Parathyroid adenoma (tissue), 2 donors: ENCODE data around the gene MKS1.

ENCODE experiments used
- H2AFZ ChIP-seq: fragments of 300-600 bp; sonication (generic); one replicate; pipeline ENCODE4 v1.7.0; 2017; ENCODE audit warnings: antibody characterized with exemption, mild to moderate bottlenecking
- H3K27ac ChIP-seq: fragments of 300-600 bp; sonication (generic); one replicate; pipeline ENCODE4 v1.7.0; 2017
- H3K27me3 ChIP-seq: fragments of 300-600 bp; sonication (generic); one replicate; pipeline ENCODE4 v1.7.0; 2017; ENCODE audit warnings: low read length; ENCODE audit not compliant: control insufficient read depth, insufficient read depth
- H3K36me3 ChIP-seq: fragments of 300-600 bp; sonication (generic); one replicate; pipeline ENCODE4 v1.7.0; 2017; ENCODE audit warnings: low read length; ENCODE audit not compliant: control insufficient read depth, insufficient read depth
- H3K4me1 ChIP-seq: fragments of 300-600 bp; sonication (generic); one replicate; pipeline ENCODE4 v1.7.0; 2017; ENCODE audit warnings: control low read depth
- H3K4me2 ChIP-seq: fragments of 300-600 bp; sonication (generic); one replicate; pipeline ENCODE4 v1.7.0; 2017; ENCODE audit warnings: low read length
- H3K4me3 ChIP-seq: fragments of 300-600 bp; sonication (generic); one replicate; pipeline ENCODE4 v1.7.0; 2017; ENCODE audit warnings: low read depth, low read length
- H3K79me2 ChIP-seq: fragments of 300-600 bp; sonication (generic); one replicate; pipeline ENCODE4 v1.7.0; 2017; ENCODE audit warnings: control low read depth
- H3K9ac ChIP-seq: fragments of 300-600 bp; sonication (generic); one replicate; pipeline ENCODE4 v1.7.0; 2017; ENCODE audit warnings: mild to moderate bottlenecking
- H3K9me3 ChIP-seq: fragments of 300-600 bp; sonication (generic); one replicate; pipeline ENCODE4 v1.7.0; 2017; ENCODE audit warnings: low read length; ENCODE audit not compliant: control insufficient read depth
- CTCF ChIP-seq: fragments of 300-600 bp; sonication (generic); IDR thresholded peaks from one replicate; pipeline ENCODE4 v1.7.0; 2017; ENCODE audit warnings: antibody characterized with exemption, mild to moderate bottlenecking
- donor health status: primary hyperparathyroidism.

Gene MKS1

GRCh38 chr17:58236394-58236793, 17.3 kb upstream of the MKS1 start:
- H3K27me3 ChIP-seq, result no peaks in the 10 kb centered on the region
- H2AFZ ChIP-seq, result no peak overlapping the region
- H3K4me3 ChIP-seq, result no peak overlapping the region
- no peaks in the 10 kb centered on the region for H3K9me3 ChIP-seq
- TF ChIP-seq CTCF, result no peak
- no peak overlapping the region for H3K9ac ChIP-seq
- H3K36me3 ChIP-seq, result no peaks in the 10 kb centered on the region
- no peaks in the 10 kb centered on the region for H3K4me1 ChIP-seq
- H3K79me2 ChIP-seq, result no peaks in the 10 kb centered on the region
- H3K4me2 ChIP-seq, result no peak overlapping the region
- no peak overlapping the region for H3K27ac ChIP-seq

- Histone ChIP-seq H3K9me3 (no peaks in the 10 kb centered on the region), H3K79me2 (no peaks in the 10 kb centered on the region), H3K27ac (no peak overlapping the region), H2AFZ (no peak overlapping the region), H3K36me3 (no peaks in the 10 kb centered on the region), H3K4me1 (no peaks in the 10 kb centered on the region), H3K9ac (no peak overlapping the region), H3K4me3 (no peak overlapping the region), H3K4me2 (no peak overlapping the region), H3K27me3 (no peaks in the 10 kb centered on the region)
- no peak for TF ChIP-seq CTCF
Observed at GRCh38 chr17:58235821-58236220, 16.8 kb upstream of the MKS1 start.

GRCh38 chr17:58234512-58234911, 15.5 kb upstream of the MKS1 start:
- Histone ChIP-seq H3K36me3 (no peaks in the 10 kb centered on the region), H3K27me3 (no peaks in the 10 kb centered on the region)
- no peak for TF ChIP-seq CTCF

GRCh38 chr17:58233543-58233942, 14.5 kb upstream of the MKS1 start:
- no peak overlapping the region for H2AFZ ChIP-seq
- no peak for TF ChIP-seq CTCF
- H3K36me3 ChIP-seq, result no peaks in the 10 kb centered on the region
- no peaks in the 10 kb centered on the region for H3K4me1 ChIP-seq
- H3K4me3 ChIP-seq, result no peak overlapping the region
- H3K9ac ChIP-seq, result no peak overlapping the region
- no peaks in the 10 kb centered on the region for H3K27me3 ChIP-seq
- no peaks in the 10 kb centered on the region for H3K9me3 ChIP-seq
- no peak overlapping the region for H3K4me2 ChIP-seq
- no peaks in the 10 kb centered on the region for H3K79me2 ChIP-seq
- no peak overlapping the region for H3K27ac ChIP-seq

More at GRCh38 chr17:58234512-58234911, 15.5 kb upstream of the MKS1 start:
- H3K9me3 ChIP-seq, result no peaks in the 10 kb centered on the region
- no peak overlapping the region for H3K4me2 ChIP-seq
- H2AFZ ChIP-seq, result no peak overlapping the region
- no peak overlapping the region for H3K9ac ChIP-seq
- no peak overlapping the region for H3K4me3 ChIP-seq
- no peak overlapping the region for H3K27ac ChIP-seq
- H3K4me1 ChIP-seq, result no peaks in the 10 kb centered on the region
- H3K79me2 ChIP-seq, result no peaks in the 10 kb centered on the region

GRCh38 chr17:58232707-58233156, 13.7 kb upstream of the MKS1 start:
- Histone ChIP-seq H2AFZ (no peak overlapping the region), H3K27me3 (no peaks in the 10 kb centered on the region), H3K27ac (no peak overlapping the region), H3K4me2 (no peak overlapping the region), H3K4me1 (no peaks in the 10 kb centered on the region), H3K36me3 (no peaks in the 10 kb centered on the region), H3K9ac (no peak overlapping the region), H3K4me3 (no peak overlapping the region), H3K9me3 (no peaks in the 10 kb centered on the region), H3K79me2 (no peaks in the 10 kb centered on the region)
- TF ChIP-seq CTCF, result no peak
